Thyroid gland (tissue), 4 donors: ENCODE measurements around the gene ADAMTS14.

Source experiments
- CTCF ChIP-seq, 6 experiments: fragments of 200-600 bp in 3 of 6; fragments of 450-650 bp in 3 of 6; sonication (generic) in 3 of 6; IDR thresholded peaks; one replicate each; pipeline ENCODE4 v1.5.1; 2016 to 2019; ENCODE audit warnings: antibody characterized with exemption in 6 of 6, mild to moderate bottlenecking in 2 of 6, inconsistent platforms in 1 of 6, moderate library complexity in 1 of 6
- POLR2A ChIP-seq, 2 donors: fragments of 450-650 bp; IDR thresholded peaks; one replicate each; pipeline ENCODE4 v1.6.1; 2017; ENCODE audit warnings: antibody characterized with exemption in 2 of 2, mild to moderate bottlenecking in 2 of 2, moderate library complexity in 1 of 2

GRCh38 chr10:70738761-70739121 is 66.4 kb downstream of the ADAMTS14 start:
- TF ChIP-seq CTCF (IDR thresholded peaks at IDR 0.05) (no peak), POLR2A (IDR thresholded peaks at IDR 0.05) (no peak)
